Activated CD8-positive, alpha-beta T cell treated with anti-CD3 and anti-CD28 coated beads for 36 hours (primary cell): ENCODE measurements around the gene RFX8. TPM values are rescaled to one million over a fixed set of nuclear protein-coding genes. Genes with fewer than 3 reads are reported as not detected.
A peak's percentile ranks its signal among the peaks of the same experiment; 100 is the strongest.
"Not testable (repeated sequence)": the region's sequence is repeated elsewhere in the genome, so short reads cannot be mapped to it uniquely, and the experiment has no call there.

Experiments used
- ATAC-seq: fragments of 200-7000 bp; cut with Tn5 transposase; one replicate; pipeline ENCODE4 v1.10.0; 2021; ENCODE audit warnings: mild to moderate bottlenecking, moderate library complexity
- CTCF ChIA-PET: fragments of 350-600 bp; sonication (Branson Sonifier 250); formaldehyde crosslinking; loops from one replicate; lab custom pipeline; 2021; ENCODE audit warnings: antibody characterized with exemption; lab: Charles Lee
- POLR2A ChIA-PET: fragments of 350-600 bp; sonication (Branson Sonifier 250); formaldehyde crosslinking; loops from one replicate; lab custom pipeline; 2021; ENCODE audit warnings: antibody characterized with exemption; lab: Charles Lee
- DNase-seq: peaks from one replicate; pipeline ENCODE4 v3.0.0-alpha.2; 2020
- H3K27ac Mint-ChIP-seq: one replicate; pipeline ENCODE4 v1.8.0; 2021; ENCODE audit warnings: mild to moderate bottlenecking, mixed read lengths
- H3K27me3 Mint-ChIP-seq: one replicate; pipeline ENCODE4 v1.8.0; 2021; ENCODE audit warnings: mixed read lengths
- H3K36me3 Mint-ChIP-seq: one replicate; pipeline ENCODE4 v1.8.0; 2021; ENCODE audit warnings: low read depth, mixed read lengths
- H3K4me1 Mint-ChIP-seq: one replicate; pipeline ENCODE4 v1.8.0; 2021; ENCODE audit warnings: low read depth, mixed read lengths
- H3K4me3 Mint-ChIP-seq: one replicate; pipeline ENCODE4 v1.8.0; 2021; ENCODE audit warnings: mild to moderate bottlenecking, moderate library complexity, mixed read lengths
- H3K9me3 Mint-ChIP-seq: one replicate; pipeline ENCODE4 v1.8.0; 2021; ENCODE audit warnings: mixed read lengths
- CTCF ChIP-seq: fragments of 200-600 bp; IDR thresholded peaks from one replicate; pipeline ENCODE4 v1.8.0; 2022; ENCODE audit warnings: antibody characterized with exemption, mild to moderate bottlenecking
- intact Hi-C: fragments of 100-400 bp; cut with micrococcal nuclease; formaldehyde crosslinking; loops from one replicate; pipeline ENCODE4 v1.10.0; 2022
- total RNA-seq, 2 experiments: library from RNA; stranded (reverse); gene quantifications; one replicate each; pipeline ENCODE4 v1.2.3, GENCODE V29; 2021

Gene RFX8
- total RNA-seq, 2 experiments from 2014 or later, result 0.18 TPM; not detected in 1

- H3K4me3 Mint-ChIP-seq, result no peak overlapping the region
- no peak for ATAC-seq
- no peaks in the 10 kb centered on the region for H3K27me3 Mint-ChIP-seq
- no peak for DNase-seq
- POLR2A ChIA-PET, result no interaction called here
- H3K4me1 Mint-ChIP-seq, result no peaks in the 10 kb centered on the region
- H3K9me3 Mint-ChIP-seq, result peaks cover 5% of the 10 kb centered on the region
- intact Hi-C loops, result no loop called here
- TF ChIP-seq CTCF, result no peak
- no peaks in the 10 kb centered on the region for H3K36me3 Mint-ChIP-seq
- no peak overlapping the region for H3K27ac Mint-ChIP-seq
- CTCF ChIA-PET, result no interaction called here
These were observed 36.5 kb upstream of the RFX8 start for GRCh38 chr2:101511381-101511780.

DNA sequence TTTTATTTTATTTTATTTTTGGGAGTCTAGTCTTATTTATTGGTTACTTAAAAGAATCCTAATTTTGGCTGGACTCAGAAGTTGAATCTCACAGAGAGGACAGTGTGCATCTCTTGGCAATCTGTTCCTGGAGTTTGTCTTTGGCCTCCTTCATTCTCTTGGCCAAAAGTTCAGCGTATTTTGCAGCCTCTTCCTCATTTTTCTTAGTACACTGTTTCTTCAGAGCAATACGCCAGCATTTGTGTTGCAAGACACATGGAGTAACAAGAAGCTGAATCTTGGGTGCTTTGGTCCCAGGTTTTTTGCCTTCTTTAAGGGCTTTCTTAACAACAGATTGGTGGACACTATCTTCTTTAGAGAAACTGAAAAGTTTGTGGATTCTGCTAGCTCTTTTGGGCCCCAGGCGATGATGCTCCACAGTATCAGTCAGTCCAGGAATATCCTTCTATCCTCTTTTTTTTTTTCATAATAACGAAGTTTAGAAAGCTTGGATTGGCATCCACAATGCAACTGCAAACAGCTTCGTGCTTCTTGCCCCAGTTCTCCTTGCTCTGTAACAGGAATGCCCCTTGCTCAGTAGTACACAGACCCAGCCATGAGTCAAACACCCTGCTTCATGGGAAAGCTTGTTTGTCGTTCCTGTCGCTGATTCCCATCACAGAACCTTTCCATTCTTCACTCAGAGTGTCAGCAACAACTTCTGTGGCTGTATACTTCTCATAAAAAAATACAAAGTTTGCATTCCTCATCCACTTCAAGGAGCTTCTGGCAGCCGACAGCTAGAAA, 34.8 kb upstream of the RFX8 start:
- Mint-ChIP-seq H3K27me3 (no peaks in the 10 kb centered on the region), H3K4me3 (no peak overlapping the region), H3K4me1 (no peaks in the 10 kb centered on the region), H3K36me3 (no peaks in the 10 kb centered on the region), H3K27ac (no peak overlapping the region), H3K9me3 (peaks cover 4% of the 10 kb centered on the region)
- no peak for DNase-seq
- POLR2A ChIA-PET, result interaction anchor here (0.6 to 0.7 kb wide), 2 partner anchors 82 to 86 kb away, joined by 3 read pairs; no protein-coding TSS in a partner anchor
- CTCF ChIA-PET, result interaction anchor here (1.0 kb wide), 1 partner anchor 374 kb away, joined by 3 read pairs; no protein-coding TSS in a partner anchor
- ATAC-seq, result no peak
- intact Hi-C loops, result no loop called here
- no peak for TF ChIP-seq CTCF

GRCh38 chr2:101508636-101509035, 33.7 kb upstream of the RFX8 start:
- no peaks in the 10 kb centered on the region for H3K36me3 Mint-ChIP-seq
- ATAC-seq, result no peak
- no peak overlapping the region for H3K4me3 Mint-ChIP-seq
- H3K4me1 Mint-ChIP-seq, result no peaks in the 10 kb centered on the region
- H3K27ac Mint-ChIP-seq, result no peak overlapping the region
- POLR2A ChIA-PET, result no interaction called here
- intact Hi-C loops, result no loop called here
- CTCF ChIA-PET, result no interaction called here
- no peaks in the 10 kb centered on the region for H3K27me3 Mint-ChIP-seq
- no peak for TF ChIP-seq CTCF
- no peak for DNase-seq
- H3K9me3 Mint-ChIP-seq, result no peaks in the 10 kb centered on the region

DNA sequence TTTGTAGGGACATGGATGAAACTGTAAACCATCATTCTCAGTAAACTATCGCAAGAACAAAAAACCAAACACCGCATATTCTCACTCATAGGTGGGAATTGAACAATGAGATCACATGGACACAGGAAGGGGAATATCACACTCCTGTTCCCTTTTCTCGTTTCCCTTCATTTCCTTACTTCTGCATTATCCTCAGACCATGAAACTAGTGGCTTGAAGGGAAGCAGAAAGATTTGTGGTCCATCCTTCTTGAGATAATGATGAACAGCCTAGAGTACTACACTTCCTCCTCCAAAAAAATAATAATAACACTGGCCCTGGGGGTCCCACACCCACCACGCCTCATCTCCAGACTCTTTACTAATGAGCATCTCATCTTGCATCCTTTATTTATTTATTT, 30.4 kb upstream of the RFX8 start:
- POLR2A ChIA-PET, ATAC-seq, intact Hi-C loops, CTCF ChIA-PET, H3K36me3 Mint-ChIP-seq, H3K4me3 Mint-ChIP-seq, H3K27me3 Mint-ChIP-seq, H3K9me3 Mint-ChIP-seq, H3K27ac Mint-ChIP-seq, DNase-seq: not testable (repeated sequence)
- H3K4me1 Mint-ChIP-seq, result peaks cover 21% of the 10 kb centered on the region

- CTCF ChIA-PET, H3K9me3 Mint-ChIP-seq, ATAC-seq, intact Hi-C loops, DNase-seq, H3K27ac Mint-ChIP-seq, H3K27me3 Mint-ChIP-seq, H3K36me3 Mint-ChIP-seq, H3K4me3 Mint-ChIP-seq, POLR2A ChIA-PET: not testable (repeated sequence)
- peaks cover 21% of the 10 kb centered on the region for H3K4me1 Mint-ChIP-seq
These were observed 29.8 kb upstream of the RFX8 start for GRCh38 chr2:101504744-101505143.

DNA sequence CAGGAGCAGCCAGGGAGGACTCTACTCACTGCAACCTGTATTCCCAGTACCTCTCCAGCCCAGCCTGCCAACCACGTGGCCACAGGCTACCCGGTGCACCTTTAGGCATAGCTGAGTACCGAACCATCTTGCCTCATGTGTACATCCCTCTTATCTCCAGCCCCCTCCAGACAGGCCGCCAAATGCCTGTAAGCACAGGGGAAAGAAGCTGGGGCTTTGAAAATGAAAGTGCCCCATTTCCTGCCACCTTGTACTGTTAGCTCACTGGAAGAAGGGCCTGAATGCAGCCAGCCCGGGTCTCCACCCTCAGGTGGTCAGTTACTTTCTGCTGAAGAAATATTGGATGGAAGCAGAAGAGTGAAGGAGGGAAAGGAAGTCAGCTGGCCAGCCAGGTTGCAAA, 27.2 kb upstream of the RFX8 start:
- no peak overlapping the region for H3K27ac Mint-ChIP-seq
- CTCF ChIA-PET, result no interaction called here
- H3K27me3 Mint-ChIP-seq, result no peaks in the 10 kb centered on the region
- DNase-seq (peak; percentile 4), ATAC-seq (peak; percentile 30)
- intact Hi-C loops, result no loop called here
- H3K4me3 Mint-ChIP-seq, result no peak overlapping the region
- H3K9me3 Mint-ChIP-seq, result no peaks in the 10 kb centered on the region
- H3K4me1 Mint-ChIP-seq, result peaks cover 21% of the 10 kb centered on the region
- TF ChIP-seq CTCF, result no peak
- H3K36me3 Mint-ChIP-seq, result no peaks in the 10 kb centered on the region
- POLR2A ChIA-PET, result interaction anchor here (0.6 kb wide), 1 partner anchor 752 kb away, joined by 3 read pairs; no protein-coding TSS in a partner anchor
